Measurements from ENCODE around the gene RAI14.

DNA sequence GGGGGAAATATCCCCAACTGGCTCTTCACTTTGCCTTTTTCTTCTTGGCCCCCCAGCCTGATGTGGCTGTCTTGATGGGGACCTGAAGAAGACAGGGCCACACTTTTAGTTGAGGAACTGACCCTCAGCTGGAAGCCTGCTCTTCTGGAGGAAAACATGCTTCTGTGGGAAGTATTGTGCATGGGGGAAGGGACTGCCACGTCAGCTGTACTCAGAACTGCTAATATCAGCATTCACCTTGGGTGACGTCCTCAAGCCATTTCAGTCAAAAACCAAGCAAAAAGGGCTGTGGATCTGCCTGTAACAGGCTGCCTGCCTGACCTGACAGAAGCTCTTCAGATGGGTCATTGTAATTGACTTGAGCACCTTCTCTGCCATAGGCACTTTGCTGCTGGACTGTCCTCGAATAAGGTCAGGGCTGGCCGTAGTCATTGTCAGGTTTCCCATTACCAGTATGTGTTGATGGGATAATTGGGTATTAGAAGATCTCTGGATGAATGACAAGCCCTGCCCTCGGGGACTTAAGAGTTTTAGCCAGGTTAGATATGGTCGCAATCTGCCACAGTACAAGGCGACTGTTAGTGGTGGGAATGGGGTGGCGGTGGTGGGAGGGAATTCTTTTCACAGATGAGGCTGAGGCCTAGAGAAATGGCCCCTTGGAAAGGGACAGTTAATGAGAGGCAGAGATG lies 10.4 kb downstream of the RAI14 start:
- TF ChIP-seq, protein P1, sequence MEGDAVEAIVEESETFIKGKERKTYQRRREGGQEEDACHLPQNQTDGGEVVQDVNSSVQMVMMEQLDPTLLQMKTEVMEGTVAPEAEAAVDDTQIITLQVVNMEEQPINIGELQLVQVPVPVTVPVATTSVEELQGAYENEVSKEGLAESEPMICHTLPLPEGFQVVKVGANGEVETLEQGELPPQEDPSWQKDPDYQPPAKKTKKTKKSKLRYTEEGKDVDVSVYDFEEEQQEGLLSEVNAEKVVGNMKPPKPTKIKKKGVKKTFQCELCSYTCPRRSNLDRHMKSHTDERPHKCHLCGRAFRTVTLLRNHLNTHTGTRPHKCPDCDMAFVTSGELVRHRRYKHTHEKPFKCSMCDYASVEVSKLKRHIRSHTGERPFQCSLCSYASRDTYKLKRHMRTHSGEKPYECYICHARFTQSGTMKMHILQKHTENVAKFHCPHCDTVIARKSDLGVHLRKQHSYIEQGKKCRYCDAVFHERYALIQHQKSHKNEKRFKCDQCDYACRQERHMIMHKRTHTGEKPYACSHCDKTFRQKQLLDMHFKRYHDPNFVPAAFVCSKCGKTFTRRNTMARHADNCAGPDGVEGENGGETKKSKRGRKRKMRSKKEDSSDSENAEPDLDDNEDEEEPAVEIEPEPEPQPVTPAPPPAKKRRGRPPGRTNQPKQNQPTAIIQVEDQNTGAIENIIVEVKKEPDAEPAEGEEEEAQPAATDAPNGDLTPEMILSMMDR (IDR thresholded peaks at IDR 0.05; ENCODE audit: insufficient read depth, low read depth, low read length): no peak
- no peak for TF ChIP-seq EZH2 (IDR thresholded peaks at IDR 0.05; ENCODE audit: insufficient read depth, low read length)

All from astrocyte (in vitro differentiated cells and primary cell).